HG02885 (cell line): ENCODE measurements around the gene WNT7A.

Source experiments
- ATAC-seq: cut with Tn5 transposase; IDR thresholded peaks from one replicate; pipeline ENCODE4 v1.9.1; 2021; ENCODE audit warnings: mild to moderate bottlenecking; ENCODE audit not compliant: unreplicated experiment, poor library complexity

Gene WNT7A

GRCh38 chr3:13886593-13887129 lies 6.8 kb upstream of the WNT7A start:
- ATAC-seq: no peak

GRCh38 chr3:13885704-13886010 lies 5.8 kb upstream of the WNT7A start:
- ATAC-seq: no peak

- ATAC-seq: peak; percentile 46
These were observed 5.2 kb upstream of the WNT7A start for GRCh38 chr3:13884851-13885703.

- ATAC-seq: no peak
These were observed 3.8 kb upstream of the WNT7A start for GRCh38 chr3:13883681-13884080.

GRCh38 chr3:13882876-13883275 lies 3.0 kb upstream of the WNT7A start:
- ATAC-seq: no peak

GRCh38 chr3:13881536-13882410 lies 1.9 kb upstream of the WNT7A start:
- no peak for ATAC-seq

GRCh38 chr3:13880811-13881156 lies 913 bp upstream of the WNT7A start:
- ATAC-seq: no peak

GRCh38 chr3:13879102-13879945 lies 547 bp downstream of the WNT7A start:
- no peak for ATAC-seq

- ATAC-seq: no peak
These were observed 1.4 kb downstream of the WNT7A start for GRCh38 chr3:13878281-13879101.

GRCh38 chr3:13877911-13878280 lies 2.0 kb downstream of the WNT7A start:
- no peak for ATAC-seq

GRCh38 chr3:13876451-13877100 lies 3.3 kb downstream of the WNT7A start:
- no peak for ATAC-seq

GRCh38 chr3:13874891-13875290 lies 5.0 kb downstream of the WNT7A start:
- ATAC-seq: no peak

- ATAC-seq: no peak
These were observed 6.1 kb downstream of the WNT7A start for GRCh38 chr3:13873818-13874217.

- ATAC-seq: no peak
These were observed 7.4 kb downstream of the WNT7A start for GRCh38 chr3:13872451-13872850.

- no peak for ATAC-seq
These were observed 8.1 kb downstream of the WNT7A start for GRCh38 chr3:13871791-13872190.

GRCh38 chr3:13870902-13871301 lies 9.0 kb downstream of the WNT7A start:
- no peak for ATAC-seq

- ATAC-seq: no peak
These were observed 10.0 kb downstream of the WNT7A start for GRCh38 chr3:13869761-13870343.

- ATAC-seq: no peak
These were observed 10.8 kb downstream of the WNT7A start for GRCh38 chr3:13868844-13869724.
